ENCODE measurements around the gene UBE2E1. TPM values are rescaled to one million over a fixed set of nuclear protein-coding genes. Genes with fewer than 3 reads are reported as not detected.

Gene UBE2E1
- total RNA-seq, 1 experiment from 2014 or later = 102 TPM

- Histone ChIP-seq H3K9me2 (ENCODE audit: insufficient read depth) (no peaks in the 10 kb centered on the region), H3K36me3 (ENCODE audit: low read depth) (peaks cover 12% of the 10 kb centered on the region), H3K4me2 (no peak overlapping the region), H3K27me3 (ENCODE audit: insufficient read depth, low read depth) (no peaks in the 10 kb centered on the region), H2AFZ (no peak overlapping the region), H3F3A (ENCODE audit: insufficient read depth, low read depth) (peaks cover 26% of the 10 kb centered on the region), H3K79me2 (ENCODE audit: low read depth) (peaks cover 96% of the 10 kb centered on the region), H3K27ac (no peak overlapping the region), H4K20me1 (ENCODE audit: insufficient read depth) (peaks cover 91% of the 10 kb centered on the region), H3K4me1 (replicated peaks; ENCODE audit: insufficient read depth) (no peaks in the 10 kb centered on the region), H3K9me3 (ENCODE audit: insufficient read depth, low read depth) (no peaks in the 10 kb centered on the region), H3K4me3 (no peak overlapping the region)
- intact Hi-C loops (cut with micrococcal nuclease; ENCODE audit: unreplicated experiment) = no loop called here
- POLR2A ChIA-PET (ENCODE audit: unreplicated experiment) = interaction anchor here (0.5 kb wide), 1 partner anchor 25 kb away, joined by 4 read pairs; no protein-coding TSS in a partner anchor
- BruUV-seq (replicated peaks) = no TSS peak
- TF ChIP-seq EZH2 (IDR thresholded peaks at IDR 0.05; ENCODE audit: low read depth) (no peak), CTCF (conservative IDR thresholded peaks at IDR 0.05) (no peak; the same call in 1 of the 2 replicates)
- no peak for DNase-seq
- CTCF ChIA-PET = no interaction called here
These were observed 28.5 kb downstream of the UBE2E1 start for GRCh38 chr3:23834082-23834870.

- no peaks in the 10 kb centered on the region for H3K27me3 ChIP-seq (ENCODE audit: insufficient read depth, low read depth)
- ChIA-PET POLR2A (ENCODE audit: unreplicated experiment) (no interaction called here), CTCF (no interaction called here)
- H3K27ac ChIP-seq = no peak overlapping the region
- H2AFZ ChIP-seq = no peak overlapping the region
- H3K9me3 ChIP-seq (ENCODE audit: insufficient read depth, low read depth) = no peaks in the 10 kb centered on the region
- TF ChIP-seq CTCF (conservative IDR thresholded peaks at IDR 0.05) (no peak), EZH2 (IDR thresholded peaks at IDR 0.05; ENCODE audit: low read depth) (no peak)
- no peak overlapping the region for H3K4me3 ChIP-seq
- intact Hi-C loops (cut with micrococcal nuclease; ENCODE audit: unreplicated experiment) = no loop called here
- H3F3A ChIP-seq (ENCODE audit: insufficient read depth, low read depth) = peaks cover 30% of the 10 kb centered on the region
- no peak overlapping the region for H3K4me2 ChIP-seq
- peaks cover 12% of the 10 kb centered on the region for H3K36me3 ChIP-seq (ENCODE audit: low read depth)
- DNase-seq = no peak
- no peaks in the 10 kb centered on the region for H3K4me1 ChIP-seq (replicated peaks; ENCODE audit: insufficient read depth)
- H3K9me2 ChIP-seq (ENCODE audit: insufficient read depth) = no peaks in the 10 kb centered on the region
- H3K79me2 ChIP-seq (ENCODE audit: low read depth) = peaks cover 95% of the 10 kb centered on the region
- H4K20me1 ChIP-seq (ENCODE audit: insufficient read depth) = peaks cover 90% of the 10 kb centered on the region
- no TSS peak for BruUV-seq (replicated peaks)
These were observed 29.3 kb downstream of the UBE2E1 start for GRCh38 chr3:23835087-23835486.

- Histone ChIP-seq H3K4me1 (replicated peaks; ENCODE audit: insufficient read depth) (no peaks in the 10 kb centered on the region), H3K36me3 (ENCODE audit: low read depth) (peaks cover 8% of the 10 kb centered on the region), H3K79me2 (ENCODE audit: low read depth) (peaks cover 95% of the 10 kb centered on the region), H3K27ac (no peak overlapping the region; the same call in 1 of the 2 replicates), H3K4me3 (no peak overlapping the region), H3F3A (ENCODE audit: insufficient read depth, low read depth) (peaks cover 27% of the 10 kb centered on the region), H3K9me2 (ENCODE audit: insufficient read depth) (no peaks in the 10 kb centered on the region), H4K20me1 (ENCODE audit: insufficient read depth) (peaks cover 90% of the 10 kb centered on the region), H2AFZ (no peak overlapping the region), H3K27me3 (ENCODE audit: insufficient read depth, low read depth) (no peaks in the 10 kb centered on the region), H3K4me2 (no peak overlapping the region), H3K9me3 (ENCODE audit: insufficient read depth, low read depth) (no peaks in the 10 kb centered on the region)
- TF ChIP-seq EZH2 (IDR thresholded peaks at IDR 0.05; ENCODE audit: low read depth) = no peak
- no peak for TF ChIP-seq CTCF (conservative IDR thresholded peaks at IDR 0.05)
- ChIA-PET POLR2A (ENCODE audit: unreplicated experiment) (interaction anchor here (0.6 kb wide), 2 partner anchors 83 to 101 kb away, joined by 4 to 12 read pairs; no protein-coding TSS in a partner anchor), CTCF (interaction anchor here (0.6 to 1.0 kb wide), 2 partner anchors 11 to 27 kb away, joined by 3 to 9 read pairs; no protein-coding TSS in a partner anchor)
- intact Hi-C loops (cut with micrococcal nuclease; ENCODE audit: unreplicated experiment) = no loop called here
- no peak for DNase-seq
- BruUV-seq (replicated peaks) = no TSS peak
These were observed 30.0 kb downstream of the UBE2E1 start for GRCh38 chr3:23835802-23836201.

All from PC-9 (cell line).